Activated CD4-positive, alpha-beta T cell treated with anti-CD3 and anti-CD28 coated beads, Interleukin-2, amount 50 U/mL, for 48 hours (primary cell): Measurements from ENCODE around the gene C14orf180.

ENCODE experiments used
- DNase-seq, 2 experiments: peaks; one replicate each; pipeline ENCODE4 v3.0.0-alpha.2; 2020

Gene C14orf180

DNA sequence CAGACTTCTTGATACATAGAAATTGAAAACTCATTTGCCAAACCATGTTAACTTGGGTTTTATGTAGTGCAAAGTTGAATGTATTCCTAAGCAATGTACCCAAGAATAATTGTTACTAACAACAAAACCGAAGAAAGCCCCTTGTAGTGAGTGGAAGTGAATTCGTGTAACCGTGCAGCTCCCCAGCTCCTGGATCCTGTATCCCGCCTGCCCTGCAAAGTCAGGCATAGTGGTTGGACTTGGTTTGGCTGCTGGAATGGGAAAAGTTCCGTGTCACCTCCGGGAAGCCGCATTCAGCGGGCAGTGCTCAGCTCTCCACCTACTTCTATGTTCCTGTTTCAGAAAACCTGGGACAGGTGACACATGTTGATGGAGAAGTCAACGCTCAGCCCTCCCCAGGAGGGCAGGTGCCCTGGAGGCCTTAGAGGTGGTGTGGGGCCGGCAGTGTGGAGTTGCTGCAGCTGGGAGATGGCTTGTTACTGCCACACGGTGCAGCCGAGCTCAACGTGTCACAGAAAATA, 29.2 kb upstream of the C14orf180 start:
- DNase-seq: no peak

- DNase-seq: no peak
These were observed 28.5 kb upstream of the C14orf180 start for GRCh38 chr14:104550861-104551728.

DNA sequence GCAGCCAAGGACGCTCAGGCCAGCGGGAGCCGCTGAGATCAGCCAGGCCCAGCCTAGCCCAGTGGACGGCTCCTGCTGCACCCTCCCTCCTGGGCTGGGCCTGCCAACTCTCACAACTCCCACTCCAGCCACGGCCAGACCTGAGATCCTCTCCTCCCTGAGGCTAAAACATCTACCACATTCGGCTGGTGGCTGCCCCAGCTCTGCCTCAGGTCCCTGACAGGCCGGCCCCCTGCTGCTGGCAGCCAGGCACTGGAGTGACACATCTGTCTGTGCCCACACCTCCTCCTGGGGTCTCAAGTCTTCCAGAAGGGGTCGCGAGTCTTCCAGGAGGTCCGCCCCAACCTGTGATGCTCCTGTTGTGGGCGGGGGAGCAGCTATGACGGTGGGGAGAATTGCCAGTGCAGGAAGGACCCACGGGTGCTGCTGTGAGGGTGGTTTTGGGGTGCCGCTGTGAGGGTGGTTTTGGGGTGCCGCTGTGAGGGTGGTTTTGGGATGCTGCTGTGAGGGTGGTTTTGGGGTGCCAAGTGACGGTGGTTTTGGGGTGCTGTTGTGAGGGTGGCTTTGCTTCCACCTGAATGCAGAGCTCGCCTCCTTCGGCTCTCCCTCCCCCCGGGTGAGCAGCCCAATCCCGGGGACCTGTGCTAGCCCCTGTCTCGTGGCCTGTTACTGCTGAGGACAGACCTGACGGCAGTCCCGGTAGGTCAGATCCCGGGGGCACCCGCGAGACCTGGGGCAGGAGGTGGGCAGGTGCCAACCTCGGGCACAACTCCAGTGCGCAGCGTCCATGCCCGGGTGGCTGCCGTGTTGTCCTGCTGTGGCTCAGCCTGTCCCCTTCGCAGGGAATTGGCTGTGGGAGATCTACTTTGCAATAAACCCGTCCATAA, 27.5 kb upstream of the C14orf180 start:
- no peak for DNase-seq

DNA sequence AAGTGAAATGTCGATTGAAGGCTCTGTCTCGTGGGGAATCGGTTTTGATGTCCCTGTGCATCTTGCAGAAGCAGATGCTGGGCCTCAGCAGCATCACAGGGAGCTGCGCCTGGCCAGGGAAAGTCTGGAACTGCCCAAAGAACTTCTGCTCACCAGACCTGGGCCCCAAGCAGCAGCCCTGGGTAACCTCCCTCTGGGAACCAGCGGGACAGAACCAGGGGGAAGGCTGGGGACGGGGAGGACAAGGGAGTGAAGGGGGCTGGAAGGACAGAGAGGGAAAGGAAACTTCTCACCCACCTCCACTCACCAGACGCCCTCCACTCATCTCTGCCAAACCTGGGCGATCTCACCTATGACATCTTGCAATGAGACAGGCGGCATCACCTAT, 26.8 kb upstream of the C14orf180 start:
- no peak for DNase-seq

- DNase-seq: no peak
These were observed 26.1 kb upstream of the C14orf180 start for GRCh38 chr14:104553166-104554087.

DNA sequence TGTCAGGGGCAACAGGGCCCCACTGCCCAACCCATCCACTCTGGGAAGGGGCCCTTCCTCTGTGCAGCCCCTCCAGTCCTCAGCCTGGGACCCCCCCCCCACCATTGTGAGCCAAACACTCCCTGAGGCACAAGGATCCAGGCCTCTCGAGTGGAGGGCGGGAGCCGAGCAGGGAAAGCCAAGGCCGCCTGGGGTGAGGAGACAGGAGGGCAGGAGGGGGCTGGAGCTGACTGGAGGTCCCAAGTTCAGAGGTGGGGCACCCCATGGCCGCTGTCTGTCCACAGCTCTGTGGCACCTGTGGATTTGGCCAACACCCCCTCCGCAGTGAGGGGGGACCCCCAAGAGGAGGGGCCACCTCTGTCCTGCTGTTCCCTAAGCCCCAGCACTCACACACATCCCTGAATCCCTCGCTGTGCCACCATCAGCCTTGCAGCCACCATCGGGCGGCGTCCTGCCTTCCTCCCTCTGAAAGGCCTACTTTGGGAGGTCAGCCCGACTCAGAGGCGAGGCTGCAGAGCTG, 25.4 kb upstream of the C14orf180 start:
- DNase-seq: no peak

GRCh38 chr14:104554608-104555429, 24.7 kb upstream of the C14orf180 start:
- DNase-seq: no peak

GRCh38 chr14:104555430-104556255, 23.9 kb upstream of the C14orf180 start:
- no peak for DNase-seq

GRCh38 chr14:104556256-104557021, 23.1 kb upstream of the C14orf180 start:
- no peak for DNase-seq

DNA sequence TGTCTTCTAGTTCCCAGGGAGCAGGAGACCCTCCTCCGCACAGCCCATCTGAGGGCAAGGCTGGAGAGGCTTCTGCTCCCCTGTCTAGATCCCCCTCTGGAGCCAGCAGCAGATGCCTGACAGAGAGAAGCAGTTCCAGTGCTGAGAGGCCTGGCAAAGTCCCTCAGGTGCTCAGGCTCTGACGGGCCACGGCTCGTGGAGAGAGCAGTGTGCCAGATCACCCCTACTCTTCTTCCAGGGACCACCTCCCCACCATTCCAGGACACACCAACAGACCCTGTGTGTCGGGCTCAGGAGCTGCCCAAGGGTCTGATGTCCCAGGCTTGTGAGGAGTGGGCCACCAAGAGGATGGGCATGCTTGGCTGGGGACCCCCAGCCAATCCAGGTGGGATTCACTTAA, 22.5 kb upstream of the C14orf180 start:
- no peak for DNase-seq

- no peak for DNase-seq
These were observed 21.8 kb upstream of the C14orf180 start for GRCh38 chr14:104557766-104558165.

DNA sequence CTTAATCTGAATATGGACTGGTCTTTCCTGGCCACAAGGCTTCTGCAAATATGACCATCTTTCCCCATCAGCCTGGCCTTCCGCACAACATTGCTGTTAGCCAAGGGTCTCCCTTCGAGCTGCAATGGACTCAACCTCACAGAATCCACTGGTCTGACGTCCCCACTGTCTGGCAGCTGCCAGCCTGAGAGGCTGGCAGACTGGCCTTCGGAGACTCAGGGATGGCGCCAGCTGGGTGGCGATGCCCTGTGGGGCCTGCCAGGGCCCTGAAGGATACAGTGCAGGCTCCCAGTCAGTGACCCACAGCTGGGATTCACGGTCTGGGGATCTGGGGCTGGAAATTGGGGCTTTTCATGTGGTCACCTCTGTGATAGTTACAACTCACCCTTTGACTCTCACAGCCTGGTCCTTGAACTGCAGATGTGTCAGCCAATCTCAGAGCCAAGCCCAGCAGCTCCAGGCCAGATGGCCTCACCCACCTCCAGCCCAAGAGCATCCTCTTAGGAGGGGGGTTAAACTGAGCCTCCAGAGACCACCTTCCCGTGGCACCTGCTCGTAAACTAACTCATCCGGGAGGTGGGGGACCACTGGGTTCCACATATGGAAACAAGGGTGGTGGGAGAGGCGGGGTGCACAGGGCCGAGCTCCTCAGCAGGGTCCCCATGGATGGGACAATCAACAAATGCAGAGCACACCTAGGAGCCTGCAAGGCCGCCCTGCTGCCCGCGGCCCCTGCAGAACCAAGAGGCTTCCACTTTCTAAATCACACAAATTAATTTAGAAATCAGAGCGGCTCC, 21.1 kb upstream of the C14orf180 start:
- DNase-seq: no peak

GRCh38 chr14:104559028-104559803, 20.3 kb upstream of the C14orf180 start:
- DNase-seq: no peak

DNA sequence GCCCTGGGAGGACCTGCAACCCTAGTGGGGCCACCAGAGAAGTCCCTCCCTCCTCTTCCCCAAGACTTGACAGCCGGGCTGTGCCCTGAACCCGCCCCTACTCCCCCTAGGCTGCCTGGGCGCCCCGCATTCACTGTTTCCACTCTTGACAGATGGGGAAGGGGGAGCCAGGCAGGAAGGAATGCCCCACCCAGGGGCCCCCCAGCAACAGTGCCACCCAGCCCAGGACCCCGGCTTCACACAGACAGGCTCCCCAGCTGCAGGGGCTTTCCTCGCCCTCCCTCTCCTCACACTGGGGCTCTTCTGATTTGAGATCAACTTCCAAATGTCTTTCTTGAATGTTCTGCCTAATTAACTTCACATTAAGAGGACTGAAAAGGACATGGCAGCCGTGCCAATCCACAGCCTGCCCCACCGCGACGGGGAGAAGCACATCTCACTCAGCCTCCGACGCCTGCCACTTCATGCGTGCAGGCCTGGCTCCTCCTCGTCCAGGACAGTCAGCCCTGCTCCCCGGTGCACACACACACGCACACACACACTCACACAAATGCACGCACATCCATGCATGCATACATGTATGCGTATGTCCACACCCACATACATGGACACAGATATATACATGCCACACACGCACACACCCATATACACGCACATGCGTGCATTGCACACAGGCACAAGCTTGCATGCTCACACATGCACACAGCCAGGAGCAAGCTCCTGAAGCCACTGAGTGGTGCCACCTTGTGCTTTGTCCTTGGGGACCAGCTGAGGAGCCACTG, 19.6 kb upstream of the C14orf180 start:
- no peak for DNase-seq

- no peak for DNase-seq
These were observed 19.0 kb upstream of the C14orf180 start for GRCh38 chr14:104560586-104560945.

DNA sequence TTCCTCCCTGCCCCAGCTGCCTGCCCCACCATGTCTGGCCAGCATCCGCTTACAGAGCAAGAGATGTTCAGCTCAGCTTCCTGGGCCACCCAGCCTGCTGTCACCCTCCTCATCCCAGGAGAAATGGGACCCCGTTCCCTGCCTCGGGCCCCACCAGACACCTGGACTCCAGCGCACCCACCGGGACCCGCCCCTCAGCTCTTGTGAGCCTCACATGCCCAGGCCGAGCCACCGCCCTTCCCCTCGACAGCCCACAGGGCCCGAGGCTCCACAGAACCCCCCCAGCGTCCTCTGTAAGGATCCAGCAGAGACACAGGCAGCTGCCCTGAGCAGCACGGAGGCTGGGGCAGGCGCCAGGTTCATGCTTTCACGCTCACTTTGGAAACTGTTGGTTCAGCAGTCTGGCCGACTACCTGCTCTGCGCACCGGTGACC, 18.4 kb upstream of the C14orf180 start:
- DNase-seq: no peak
